H1 (cell line): ENCODE data around the gene OPCML.

ENCODE experiments used
- ASH2L ChIP-seq: fragments of 200-600, 300-600 bp; sonication (generic); IDR thresholded peaks from one replicate; pipeline ENCODE4 v1.7.1; 2017; ENCODE audit warnings: low read length
- BCL11A ChIP-seq, 2 experiments: IDR thresholded peaks; one replicate each; pipeline ENCODE4 v1.6.1; 2011; ENCODE audit warnings: low read depth in 2 of 2, low read length in 2 of 2, mild to moderate bottlenecking in 2 of 2
- CBX8 ChIP-seq: fragments of 300-800, 300-1000 bp; sonication (generic); IDR thresholded peaks from 2 replicates; pipeline ENCODE4 v1.7.1; 2016; ENCODE audit warnings: low read depth, low read length, borderline replicate concordance
- CEBPB ChIP-seq: IDR thresholded peaks from 2 replicates; pipeline ENCODE4 v1.6.1; 2012; ENCODE audit warnings: low read depth, low read length
- EZH2 ChIP-seq: fragments of 200-600 bp; sonication (generic); IDR thresholded peaks from 2 replicates; pipeline ENCODE4 v1.7.1; 2012; ENCODE audit warnings: low read depth, mild to moderate bottlenecking, moderate library complexity, low read length, inconsistent platforms; ENCODE audit not compliant: severe bottlenecking
- GABPA ChIP-seq: IDR thresholded peaks from 2 replicates; pipeline ENCODE4 v1.6.1; 2011; ENCODE audit warnings: mild to moderate bottlenecking, low read length, moderate library complexity, borderline replicate concordance; ENCODE audit not compliant: insufficient read depth
- HDAC6 ChIP-seq: IDR thresholded peaks from one replicate; pipeline ENCODE4 v1.7.1; 2012; ENCODE audit warnings: low read depth, mild to moderate bottlenecking, inconsistent platforms, low read length, moderate library complexity
- JUND ChIP-seq: IDR thresholded peaks from 2 replicates; pipeline ENCODE4 v1.6.1; 2011; ENCODE audit warnings: mild to moderate bottlenecking, improper control_type of control experiment, low read length
- POLR2A ChIP-seq, 2 experiments: IDR thresholded peaks; 1 replicate in 1 of 2; 2 replicates in 1 of 2; pipeline ENCODE4 v1.6.1; 2011; ENCODE audit warnings: low read depth in 2 of 2, low read length in 2 of 2, mild to moderate bottlenecking in 2 of 2; ENCODE audit errors: control extremely low read depth in 1 of 2
- RFX5 ChIP-seq: IDR thresholded peaks from 2 replicates; pipeline ENCODE4 v1.6.1; 2011; ENCODE audit warnings: low read depth, low read length, improper control_type of control experiment, borderline replicate concordance
- TAF1 ChIP-seq: IDR thresholded peaks from 2 replicates; pipeline ENCODE4 v1.6.1; 2011; ENCODE audit warnings: mild to moderate bottlenecking, low read depth, low read length
- TF ChIP-seq, protein P1 (sequence below), 3 experiments: IDR thresholded peaks; 1 replicate in 2 of 3; 2 replicates in 1 of 3; pipeline versions ENCODE4 v1.5.1 to v1.6.1; 2011; ENCODE audit warnings: low read length in 3 of 3, mild to moderate bottlenecking in 3 of 3, inconsistent platforms in 2 of 3, low read depth in 1 of 3, moderate library complexity in 1 of 3; ENCODE audit not compliant: insufficient read depth in 1 of 3; ENCODE audit errors: control extremely low read depth in 1 of 3
- TF ChIP-seq, protein P2 (sequence below): IDR thresholded peaks from 2 replicates; pipeline ENCODE4 v1.6.1; 2012; ENCODE audit warnings: inconsistent platforms

DNA sequence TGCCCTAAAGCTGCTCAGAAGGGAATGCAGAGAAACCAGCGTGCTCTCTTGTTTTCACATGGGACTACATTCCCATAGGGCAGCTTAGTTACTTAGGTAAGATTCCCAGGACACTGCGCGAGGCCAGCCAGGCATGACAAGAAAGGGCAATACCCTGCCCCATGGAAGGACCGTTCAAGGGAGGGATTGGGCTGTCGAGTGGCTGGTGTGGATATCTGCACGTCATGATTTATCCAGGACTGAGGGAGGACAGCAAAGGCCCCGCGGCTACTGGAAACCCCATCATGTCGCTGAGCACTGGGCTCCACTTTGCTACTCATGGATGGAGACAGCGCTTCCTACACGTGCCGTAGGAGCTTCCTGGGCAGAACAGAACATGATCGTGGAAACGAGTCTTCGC lies 169.4 kb downstream of the OPCML start:
- TF ChIP-seq, protein P1, sequence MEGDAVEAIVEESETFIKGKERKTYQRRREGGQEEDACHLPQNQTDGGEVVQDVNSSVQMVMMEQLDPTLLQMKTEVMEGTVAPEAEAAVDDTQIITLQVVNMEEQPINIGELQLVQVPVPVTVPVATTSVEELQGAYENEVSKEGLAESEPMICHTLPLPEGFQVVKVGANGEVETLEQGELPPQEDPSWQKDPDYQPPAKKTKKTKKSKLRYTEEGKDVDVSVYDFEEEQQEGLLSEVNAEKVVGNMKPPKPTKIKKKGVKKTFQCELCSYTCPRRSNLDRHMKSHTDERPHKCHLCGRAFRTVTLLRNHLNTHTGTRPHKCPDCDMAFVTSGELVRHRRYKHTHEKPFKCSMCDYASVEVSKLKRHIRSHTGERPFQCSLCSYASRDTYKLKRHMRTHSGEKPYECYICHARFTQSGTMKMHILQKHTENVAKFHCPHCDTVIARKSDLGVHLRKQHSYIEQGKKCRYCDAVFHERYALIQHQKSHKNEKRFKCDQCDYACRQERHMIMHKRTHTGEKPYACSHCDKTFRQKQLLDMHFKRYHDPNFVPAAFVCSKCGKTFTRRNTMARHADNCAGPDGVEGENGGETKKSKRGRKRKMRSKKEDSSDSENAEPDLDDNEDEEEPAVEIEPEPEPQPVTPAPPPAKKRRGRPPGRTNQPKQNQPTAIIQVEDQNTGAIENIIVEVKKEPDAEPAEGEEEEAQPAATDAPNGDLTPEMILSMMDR (IDR thresholded peaks at IDR 0.05; ENCODE audit: control extremely low read depth in 1 of 3, insufficient read depth in 1 of 3, low read depth in 1 of 3, low read length in 3 of 3), result no peak
- TF ChIP-seq BCL11A (IDR thresholded peaks at IDR 0.05; ENCODE audit: low read depth in 2 of 2, low read length in 2 of 2) (no peak), EZH2 (no peak), TAF1 (no peak), JUND (no peak), HDAC6 (no peak), CBX8 (no peak), GABPA (no peak), ASH2L (no peak), RFX5 (no peak), CEBPB (no peak), POLR2A (IDR thresholded peaks at IDR 0.05; ENCODE audit: control extremely low read depth in 1 of 2, low read depth in 2 of 2, low read length in 2 of 2) (no peak)
- TF ChIP-seq, protein P2, sequence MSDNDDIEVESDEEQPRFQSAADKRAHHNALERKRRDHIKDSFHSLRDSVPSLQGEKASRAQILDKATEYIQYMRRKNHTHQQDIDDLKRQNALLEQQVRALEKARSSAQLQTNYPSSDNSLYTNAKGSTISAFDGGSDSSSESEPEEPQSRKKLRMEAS, result no peak
